ENCODE data around the gene NUDT4.
A peak's percentile ranks its signal among the peaks of the same experiment; 100 is the strongest.

NUDT4 gene

GRCh38 chr12:93377252-93378195 is at the start of gene NUDT4:
TSS of gene NUDT4 (plus strand) at chr12:93377925. CDS start at chr12:93378323, 398 bp downstream.
- peak; percentile 94 for DNase-seq

- DNase-seq, result no peak
Measured at GRCh38 chr12:93333054-93333453, 44.7 kb upstream of the NUDT4 start.

GRCh38 chr12:93333828-93334227 is 43.9 kb upstream of the NUDT4 start:
- DNase-seq, result no peak

GRCh38 chr12:93335603-93336162 is 42.0 kb upstream of the NUDT4 start:
- DNase-seq, result no peak

GRCh38 chr12:93336291-93336741 is 41.4 kb upstream of the NUDT4 start:
- no peak for DNase-seq

GRCh38 chr12:93338598-93338997 is 39.1 kb upstream of the NUDT4 start:
- no peak for DNase-seq

- DNase-seq, result no peak
Measured at GRCh38 chr12:93339695-93340094, 38.0 kb upstream of the NUDT4 start.

- DNase-seq, result no peak
Measured at GRCh38 chr12:93341409-93342049, 36.2 kb upstream of the NUDT4 start.

- DNase-seq, result no peak
Measured at GRCh38 chr12:93347054-93347785, 30.5 kb upstream of the NUDT4 start.

GRCh38 chr12:93348575-93349435 is 28.9 kb upstream of the NUDT4 start:
- no peak for DNase-seq

GRCh38 chr12:93351726-93352125 is 26.0 kb upstream of the NUDT4 start:
- no peak for DNase-seq

- no peak for DNase-seq
Measured at GRCh38 chr12:93352321-93352720, 25.4 kb upstream of the NUDT4 start.

GRCh38 chr12:93356214-93356613 is 21.5 kb upstream of the NUDT4 start:
- DNase-seq, result no peak

- no peak for DNase-seq
Measured at GRCh38 chr12:93358058-93358457, 19.7 kb upstream of the NUDT4 start.

GRCh38 chr12:93358821-93359220 is 18.9 kb upstream of the NUDT4 start:
- no peak for DNase-seq

GRCh38 chr12:93360688-93361087 is 17.0 kb upstream of the NUDT4 start:
- DNase-seq, result no peak

GRCh38 chr12:93361151-93361919 is 16.4 kb upstream of the NUDT4 start:
- no peak for DNase-seq

GRCh38 chr12:93363841-93364297 is 13.9 kb upstream of the NUDT4 start:
- peak; percentile 34 for DNase-seq

- no peak for DNase-seq
Measured at GRCh38 chr12:93365616-93366405, 11.9 kb upstream of the NUDT4 start.

GRCh38 chr12:93366422-93366821 is 11.3 kb upstream of the NUDT4 start:
- no peak for DNase-seq

All from suppressor macrophage treated with lipopolysaccharide for 4 hours (primary cell).